Bronchial epithelial cell (primary cell): ENCODE measurements around the gene BEST3. TPM values are rescaled to one million over a fixed set of nuclear protein-coding genes. Genes with fewer than 3 reads are reported as not detected.

ENCODE experiments used
- DNase-seq: peaks from one replicate; pipeline ENCODE4 v3.0.0-alpha.2; 2010; ENCODE audit warnings: low read depth
- FAIRE-seq: peaks from 2 replicates; lab custom pipeline; 2011; peaks lifted over from hg19 to GRCh38; lab: Jason Lieb, UNC
- H3K27me3 ChIP-seq: 2 replicates; pipeline ENCODE4 v1.5.1; 2011; ENCODE audit warnings: low read length; ENCODE audit not compliant: control insufficient read depth, insufficient read depth
- H3K36me3 ChIP-seq: 2 replicates; pipeline ENCODE4 v1.5.1; 2011; ENCODE audit warnings: low read length; ENCODE audit not compliant: control insufficient read depth, insufficient read depth
- H3K4me3 ChIP-seq: 2 replicates; pipeline ENCODE4 v1.5.1; 2011; ENCODE audit warnings: mild to moderate bottlenecking, low read depth, low read length, control low read depth
- total RNA-seq: library from RNA; depleted of rRNA; stranded (reverse); fragments of >200 nt; gene quantifications from 2 replicates; pipeline ENCODE4 v1.2.1, GENCODE V29; 2014
- TF ChIP-seq, protein P1 (sequence below): IDR thresholded peaks from 2 replicates; pipeline ENCODE4 v1.5.1; 2011; ENCODE audit warnings: mild to moderate bottlenecking, moderate library complexity, low read length, control low read depth, inconsistent platforms; ENCODE audit not compliant: insufficient read depth, severe bottlenecking

Gene BEST3
- total RNA-seq, 1 donor from 2014 or later, result not detected

- Histone ChIP-seq H3K27me3 (no peaks in the 10 kb centered on the region), H3K36me3 (no peaks in the 10 kb centered on the region), H3K4me3 (no peak overlapping the region)
- DNase-seq (no peak), FAIRE-seq (no peak)
- TF ChIP-seq, protein P1, sequence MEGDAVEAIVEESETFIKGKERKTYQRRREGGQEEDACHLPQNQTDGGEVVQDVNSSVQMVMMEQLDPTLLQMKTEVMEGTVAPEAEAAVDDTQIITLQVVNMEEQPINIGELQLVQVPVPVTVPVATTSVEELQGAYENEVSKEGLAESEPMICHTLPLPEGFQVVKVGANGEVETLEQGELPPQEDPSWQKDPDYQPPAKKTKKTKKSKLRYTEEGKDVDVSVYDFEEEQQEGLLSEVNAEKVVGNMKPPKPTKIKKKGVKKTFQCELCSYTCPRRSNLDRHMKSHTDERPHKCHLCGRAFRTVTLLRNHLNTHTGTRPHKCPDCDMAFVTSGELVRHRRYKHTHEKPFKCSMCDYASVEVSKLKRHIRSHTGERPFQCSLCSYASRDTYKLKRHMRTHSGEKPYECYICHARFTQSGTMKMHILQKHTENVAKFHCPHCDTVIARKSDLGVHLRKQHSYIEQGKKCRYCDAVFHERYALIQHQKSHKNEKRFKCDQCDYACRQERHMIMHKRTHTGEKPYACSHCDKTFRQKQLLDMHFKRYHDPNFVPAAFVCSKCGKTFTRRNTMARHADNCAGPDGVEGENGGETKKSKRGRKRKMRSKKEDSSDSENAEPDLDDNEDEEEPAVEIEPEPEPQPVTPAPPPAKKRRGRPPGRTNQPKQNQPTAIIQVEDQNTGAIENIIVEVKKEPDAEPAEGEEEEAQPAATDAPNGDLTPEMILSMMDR, result no peak
Observed at GRCh38 chr12:69627501-69627900, 71.6 kb downstream of the BEST3 start.

DNA sequence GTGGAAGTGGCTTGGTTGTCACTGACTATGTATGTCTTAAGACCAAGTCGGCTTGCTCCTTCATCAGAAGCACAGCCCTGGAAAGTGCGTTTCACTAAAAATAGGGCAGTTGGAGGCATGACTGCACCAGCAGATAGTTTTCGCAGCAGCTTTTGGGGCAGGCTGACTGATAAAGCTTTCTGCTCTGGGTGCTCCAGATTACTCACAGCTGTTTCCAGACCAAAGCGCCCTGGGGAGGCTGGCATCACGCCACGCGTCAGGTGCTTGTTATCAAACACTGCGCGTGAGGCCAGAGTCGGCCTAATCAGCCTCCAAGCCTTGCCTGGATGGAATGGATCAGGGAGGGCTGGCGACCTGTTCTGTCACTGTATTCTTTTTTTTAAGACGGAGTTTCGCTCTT, 75.1 kb downstream of the BEST3 start:
- FAIRE-seq (no peak), DNase-seq (no peak)
- Histone ChIP-seq H3K27me3 (no peaks in the 10 kb centered on the region), H3K36me3 (no peaks in the 10 kb centered on the region), H3K4me3 (no peak overlapping the region)
- TF ChIP-seq, protein P1, result no peak

DNA sequence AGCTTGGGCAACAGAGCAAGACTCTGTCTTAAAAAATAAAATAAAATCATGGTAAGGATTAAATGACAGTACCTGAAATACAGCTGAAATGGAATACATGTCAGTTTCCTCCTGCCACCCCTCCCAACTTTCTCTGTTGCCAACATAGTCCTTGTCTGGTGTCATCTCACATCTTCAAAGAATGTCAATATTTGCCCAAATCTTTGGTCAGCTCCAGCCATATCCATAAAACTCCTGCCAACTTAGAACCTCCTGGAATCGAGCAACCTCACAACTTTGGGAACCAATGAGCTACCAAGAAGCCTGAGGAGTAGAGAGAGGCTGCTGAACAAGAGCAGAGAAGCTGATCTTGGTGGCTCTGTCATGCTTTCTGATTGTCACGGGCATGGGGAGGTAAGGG, 77.6 kb downstream of the BEST3 start:
- Histone ChIP-seq H3K27me3 (no peaks in the 10 kb centered on the region), H3K4me3 (no peak overlapping the region), H3K36me3 (no peaks in the 10 kb centered on the region)
- no peak for FAIRE-seq
- no peak for DNase-seq
- TF ChIP-seq, protein P1, result no peak

DNA sequence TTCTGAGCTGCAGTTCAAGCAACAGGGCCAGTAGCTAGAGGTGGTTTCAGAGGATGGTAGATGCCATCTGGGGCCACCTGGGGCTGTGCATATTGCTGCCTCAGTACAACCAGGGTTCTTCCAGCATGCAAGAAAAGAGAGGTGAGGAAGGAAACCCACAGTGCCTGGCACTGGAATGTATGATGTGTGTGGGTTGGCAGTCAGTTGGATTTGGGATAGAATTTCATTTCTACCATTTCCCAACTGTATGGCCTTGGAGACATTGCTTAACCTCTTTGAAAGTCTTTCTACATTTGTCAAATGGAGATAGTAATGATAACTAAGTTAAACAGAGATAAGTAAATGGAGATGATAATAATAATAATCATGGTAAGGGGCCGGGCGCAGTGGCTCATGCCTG, 78.2 kb downstream of the BEST3 start:
- no peak overlapping the region for H3K4me3 ChIP-seq
- TF ChIP-seq, protein P1, result no peak
- no peaks in the 10 kb centered on the region for H3K36me3 ChIP-seq
- no peak for DNase-seq
- FAIRE-seq, result no peak
- H3K27me3 ChIP-seq, result no peaks in the 10 kb centered on the region

DNA sequence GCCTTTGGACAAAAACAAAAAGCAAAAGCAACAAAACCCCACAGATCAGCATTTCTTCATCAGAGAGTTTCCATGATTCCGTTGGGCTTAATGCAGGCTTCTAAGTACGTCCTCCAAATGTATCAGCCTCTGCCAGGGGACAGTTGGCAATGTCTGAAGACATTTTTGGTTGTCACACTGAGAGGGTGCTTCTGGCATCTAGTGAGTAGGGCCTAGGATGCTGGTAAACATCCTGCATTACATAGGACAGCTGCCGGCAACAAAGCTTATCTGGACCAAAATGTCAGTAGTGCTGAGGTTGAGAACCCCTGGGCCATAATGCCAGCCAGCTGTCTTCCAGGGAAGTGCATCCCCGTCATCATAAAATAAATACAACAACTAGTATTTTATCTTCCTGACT, 79.0 kb downstream of the BEST3 start:
- DNase-seq, result no peak
- TF ChIP-seq, protein P1, result no peak
- Histone ChIP-seq H3K4me3 (no peak overlapping the region), H3K27me3 (no peaks in the 10 kb centered on the region), H3K36me3 (no peaks in the 10 kb centered on the region)
- FAIRE-seq, result no peak

- Histone ChIP-seq H3K36me3 (no peaks in the 10 kb centered on the region), H3K4me3 (no peak overlapping the region), H3K27me3 (no peaks in the 10 kb centered on the region)
- TF ChIP-seq, protein P1, result no peak
- FAIRE-seq (no peak), DNase-seq (no peak)
Observed at GRCh38 chr12:69619050-69619449, 80.1 kb downstream of the BEST3 start.
